ENCODE measurements around the gene ATIC.

ATIC gene

DNA sequence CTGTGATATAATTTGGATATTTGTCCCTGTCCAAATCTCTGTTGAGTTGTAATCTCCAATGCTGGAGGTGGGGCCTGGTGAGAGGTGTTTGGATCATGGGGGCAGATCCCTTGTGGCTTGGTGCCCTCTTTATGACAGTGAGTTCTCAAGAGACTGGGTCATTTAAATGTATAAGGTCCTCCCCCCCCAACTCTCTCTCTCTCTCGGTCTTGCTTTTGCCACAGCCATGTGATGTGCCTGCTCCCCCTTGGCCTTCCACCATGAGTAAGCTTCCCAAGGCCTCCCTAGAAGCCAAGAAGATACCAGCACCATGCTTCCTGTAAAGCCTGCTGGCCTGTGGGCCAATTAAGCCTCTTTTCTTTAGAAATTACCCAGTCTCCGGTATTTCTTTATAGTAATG is 65.4 kb downstream of the ATIC start:
- FAIRE-seq: no peak

DNA sequence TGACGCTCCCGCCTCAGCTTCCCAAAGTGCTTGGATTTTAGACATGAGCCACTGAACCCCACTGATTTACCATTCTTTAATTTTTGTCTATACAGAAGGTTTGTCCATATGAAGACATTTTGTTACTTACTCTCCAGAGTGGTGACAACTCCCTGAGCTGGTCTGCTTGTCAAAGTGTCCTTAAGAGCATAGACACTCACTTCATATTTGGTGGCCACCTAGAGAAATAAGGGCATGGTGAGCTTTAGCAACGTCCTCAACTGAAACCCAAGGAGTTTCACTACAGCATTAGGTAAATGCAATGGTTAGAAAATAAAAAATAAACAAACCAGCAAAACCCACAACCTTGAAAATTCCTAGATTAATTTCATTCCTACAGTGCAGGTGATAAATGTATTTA is 66.2 kb downstream of the ATIC start:
- no peak for FAIRE-seq

DNA sequence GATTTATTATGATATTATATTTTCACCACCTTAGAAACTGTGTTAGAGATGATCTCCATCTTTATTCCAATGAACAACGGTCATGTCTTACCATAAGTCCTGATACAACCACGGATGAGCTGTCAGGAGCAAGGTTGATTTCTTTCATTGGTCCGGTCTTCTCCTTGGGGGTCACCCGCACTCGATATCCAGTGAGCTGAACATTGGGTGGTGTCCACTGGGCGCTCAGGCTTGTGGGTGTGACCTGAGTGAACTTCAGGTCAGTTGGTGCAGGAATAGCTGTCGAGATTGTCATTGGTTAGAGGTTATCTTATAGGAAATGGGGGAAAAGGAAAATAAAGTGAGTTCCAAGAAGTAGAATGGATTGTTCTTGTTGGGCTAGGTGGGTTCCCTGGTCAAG is 67.2 kb downstream of the ATIC start:
- no peak for FAIRE-seq

DNA sequence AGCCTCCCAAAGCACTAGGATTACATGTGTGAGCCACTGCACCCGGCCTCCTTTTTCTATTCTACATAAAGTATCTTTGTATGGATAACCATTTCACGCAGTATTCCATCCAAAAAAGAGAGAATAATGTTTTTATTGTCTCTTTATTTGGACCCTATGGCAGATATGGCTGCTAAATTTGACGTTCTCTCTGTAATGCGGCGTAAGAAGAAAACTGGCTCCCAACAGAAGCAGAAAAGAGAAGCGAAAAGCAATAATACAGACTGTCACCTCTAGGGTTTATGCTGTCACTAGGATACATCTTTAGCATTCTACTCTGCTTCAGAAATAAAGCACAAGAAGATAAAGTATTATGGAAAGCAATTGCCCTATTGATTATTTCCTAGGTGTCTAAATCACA is 68.1 kb downstream of the ATIC start:
- no peak for FAIRE-seq

DNA sequence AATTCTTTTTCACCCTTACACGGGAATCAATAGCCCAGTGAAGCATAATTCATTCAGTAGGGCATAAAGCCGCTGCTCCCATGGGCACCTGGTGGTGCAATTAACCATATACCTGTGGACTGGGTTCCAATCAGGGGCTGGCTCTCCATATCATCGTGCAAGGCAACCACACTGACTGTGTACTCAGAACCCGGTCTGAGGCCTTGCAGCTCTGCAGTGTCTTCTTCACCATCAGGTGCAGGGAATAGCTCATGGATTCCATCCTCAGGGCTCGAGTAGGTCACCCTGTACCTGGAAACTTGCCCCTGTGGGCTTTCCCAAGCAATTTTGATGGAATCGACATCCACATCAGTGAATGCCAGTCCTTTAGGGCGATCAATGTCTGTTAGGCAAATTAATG is 68.8 kb downstream of the ATIC start:
- no peak for FAIRE-seq

DNA sequence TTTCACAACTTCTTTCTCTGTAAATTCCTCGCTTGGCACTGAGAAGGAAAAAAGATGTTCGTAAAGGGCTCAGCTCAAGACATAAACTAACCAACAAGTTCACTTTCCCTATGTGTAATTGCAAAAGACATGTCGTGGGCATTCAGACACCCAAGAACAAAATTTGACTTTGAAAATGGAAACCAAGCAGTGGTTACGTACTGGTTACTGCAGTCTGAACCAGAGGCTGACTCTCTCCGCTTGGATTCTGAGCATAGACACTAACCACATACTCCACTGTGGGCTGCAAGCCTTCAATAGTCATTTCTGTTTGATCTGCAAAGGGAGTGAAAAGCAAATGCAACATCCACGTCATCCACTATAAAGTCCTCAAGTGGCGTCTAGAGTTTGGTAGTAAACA is 70.2 kb downstream of the ATIC start:
- no peak for FAIRE-seq

DNA sequence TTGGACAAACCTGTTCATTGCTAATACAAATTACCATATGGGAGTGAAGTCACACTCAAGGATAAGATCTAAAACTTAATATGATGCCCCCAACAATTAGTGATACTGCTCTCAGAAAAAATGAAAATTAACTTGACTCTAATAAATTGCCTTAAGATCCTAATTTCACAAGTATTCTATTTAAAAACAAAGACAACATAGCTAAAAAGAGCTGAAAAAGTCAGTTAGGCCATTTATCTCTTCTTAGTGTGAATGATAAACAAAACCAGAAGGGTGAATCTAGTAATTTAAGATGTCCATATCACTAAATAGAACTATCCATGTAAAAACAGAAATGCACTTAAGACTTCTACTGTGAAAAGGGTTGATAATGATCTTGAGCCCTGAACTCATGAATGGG is 70.6 kb downstream of the ATIC start:
- FAIRE-seq: no peak

DNA sequence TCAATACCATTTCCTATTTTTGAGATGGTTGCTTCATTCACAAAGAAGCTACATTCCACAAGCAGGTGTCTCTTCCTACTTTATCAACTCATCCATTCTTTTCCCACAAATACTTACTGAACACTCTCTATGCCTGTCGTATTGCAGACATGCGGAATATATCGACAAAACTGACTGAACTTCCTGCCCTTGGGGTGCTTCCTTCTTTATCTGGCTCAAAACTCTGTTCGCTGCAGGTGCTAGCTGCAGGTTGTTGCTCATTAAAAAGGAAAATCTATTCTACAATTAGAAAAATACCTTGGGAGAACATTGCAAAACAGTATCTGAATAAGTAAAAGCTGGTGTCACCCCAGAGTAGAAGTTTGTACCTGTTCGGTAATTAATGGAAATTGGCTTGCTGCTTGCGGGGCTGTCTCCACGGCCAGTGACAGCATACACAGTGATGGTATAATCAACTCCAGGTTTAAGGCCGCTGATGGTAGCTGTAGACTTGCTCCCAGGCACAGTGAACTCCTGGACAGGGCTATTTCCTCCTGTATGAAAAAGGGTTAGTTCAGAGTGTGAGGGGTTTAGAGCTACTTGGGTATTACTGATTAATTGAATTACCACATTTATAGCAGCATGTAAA is 71.9 kb downstream of the ATIC start:
- no peak for FAIRE-seq

DNA sequence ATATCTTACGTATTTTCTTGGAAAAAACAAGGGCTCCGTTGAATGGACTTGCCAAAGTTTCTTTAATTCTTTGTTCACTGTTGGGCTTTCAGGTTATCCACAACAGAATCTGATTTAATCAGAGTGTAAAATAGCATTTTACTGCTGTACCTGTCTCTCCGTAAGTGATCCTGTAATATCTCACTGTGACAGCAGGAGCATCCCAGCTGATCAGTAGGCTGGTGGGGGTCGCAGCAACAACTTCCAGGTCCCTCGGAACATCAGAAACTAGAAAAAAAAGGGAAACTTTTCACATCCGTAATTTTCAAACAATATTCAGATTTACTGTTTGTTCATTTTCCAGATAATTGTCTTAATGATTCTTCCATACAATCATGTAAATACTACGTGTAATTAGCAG is 72.9 kb downstream of the ATIC start:
- no peak for FAIRE-seq

DNA sequence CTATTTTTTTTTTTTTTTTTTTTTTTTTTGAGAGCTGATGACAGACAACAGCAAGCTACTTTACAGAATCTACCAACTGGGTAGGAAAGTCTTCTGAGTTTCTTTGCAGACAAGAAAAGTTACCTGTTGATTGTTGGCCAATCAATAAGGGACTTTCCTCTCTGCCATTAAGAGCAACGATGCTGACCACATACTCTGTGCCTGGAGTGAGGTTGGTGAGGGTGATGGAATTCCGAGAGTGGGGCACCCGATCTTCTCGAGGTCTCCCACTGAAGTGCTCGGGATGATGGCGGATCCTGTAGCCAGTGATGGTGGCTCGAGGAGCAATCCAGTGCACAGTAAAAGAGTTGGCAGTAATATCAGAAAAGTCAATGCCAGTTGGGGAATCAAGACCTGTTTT is 74.7 kb downstream of the ATIC start:
- FAIRE-seq: no peak

DNA sequence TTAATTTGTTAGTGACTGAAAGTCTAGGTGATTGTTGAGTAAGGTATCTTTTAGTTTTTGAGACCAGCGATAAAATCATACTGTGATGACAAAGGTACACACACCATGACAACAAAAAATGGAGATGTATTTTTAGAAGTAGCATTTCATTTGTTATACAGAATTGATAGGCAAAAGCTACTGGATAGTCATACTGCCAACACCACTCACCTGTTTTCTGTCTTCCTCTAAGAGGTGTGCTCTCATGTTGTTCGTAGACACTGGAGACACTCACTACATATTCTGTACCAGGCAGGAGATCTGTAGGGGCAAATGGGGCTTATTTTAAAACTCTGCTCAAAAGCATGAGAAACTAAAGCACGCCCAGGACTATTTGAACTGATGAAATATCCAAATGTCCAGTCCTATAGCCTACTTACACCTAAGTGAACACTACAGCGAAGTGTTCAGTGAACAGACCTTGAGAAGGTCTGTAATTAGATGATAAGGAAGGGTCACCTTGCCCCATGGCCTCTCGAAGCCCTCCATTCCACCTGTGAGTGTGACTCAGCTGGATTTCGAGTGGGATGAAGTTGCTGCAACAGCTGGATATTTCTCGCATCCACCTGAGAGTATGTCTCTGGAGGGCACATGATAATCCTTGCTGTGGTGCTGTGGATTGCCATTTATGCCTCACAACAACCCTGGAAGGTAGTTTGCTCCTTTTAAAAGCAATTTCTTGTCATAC is 76.3 kb downstream of the ATIC start:
- FAIRE-seq: no peak

DNA sequence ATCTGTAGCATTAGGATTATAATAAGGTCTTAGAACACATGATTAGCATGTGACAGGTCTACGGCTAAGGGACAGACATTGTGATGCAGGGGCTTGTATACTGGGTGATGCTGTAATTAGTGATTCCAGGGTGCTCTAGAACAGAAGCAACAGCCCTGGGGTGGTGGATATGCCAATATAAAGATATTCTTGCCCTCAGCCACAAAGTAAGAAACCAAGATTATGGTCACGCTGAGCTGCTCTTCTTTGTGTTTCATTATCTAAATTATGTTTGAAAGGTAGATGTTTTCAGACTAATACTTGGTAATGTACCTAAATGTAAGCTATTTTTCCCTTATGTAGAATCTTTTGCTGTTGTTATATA is 78.7 kb downstream of the ATIC start:
- FAIRE-seq: no peak

DNA sequence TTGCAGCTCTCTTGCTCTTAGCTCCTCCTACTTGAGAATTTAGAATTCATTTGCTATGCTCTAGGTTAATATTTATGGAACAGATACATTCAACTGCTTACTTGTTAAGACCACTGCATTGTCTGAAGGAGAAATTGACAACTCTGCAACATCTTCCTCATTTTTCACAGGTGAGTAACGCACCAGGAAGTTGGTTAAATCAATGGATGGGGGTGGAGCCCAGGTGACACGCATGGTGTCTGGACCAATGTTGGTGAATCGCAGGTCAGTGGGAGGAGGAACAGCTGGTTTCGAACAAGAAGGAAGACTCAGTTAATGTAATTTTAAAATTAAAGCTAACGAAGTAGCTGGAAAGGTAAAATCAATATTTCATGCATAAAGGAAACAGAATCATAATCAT is 79.7 kb downstream of the ATIC start:
- no peak for FAIRE-seq

DNA sequence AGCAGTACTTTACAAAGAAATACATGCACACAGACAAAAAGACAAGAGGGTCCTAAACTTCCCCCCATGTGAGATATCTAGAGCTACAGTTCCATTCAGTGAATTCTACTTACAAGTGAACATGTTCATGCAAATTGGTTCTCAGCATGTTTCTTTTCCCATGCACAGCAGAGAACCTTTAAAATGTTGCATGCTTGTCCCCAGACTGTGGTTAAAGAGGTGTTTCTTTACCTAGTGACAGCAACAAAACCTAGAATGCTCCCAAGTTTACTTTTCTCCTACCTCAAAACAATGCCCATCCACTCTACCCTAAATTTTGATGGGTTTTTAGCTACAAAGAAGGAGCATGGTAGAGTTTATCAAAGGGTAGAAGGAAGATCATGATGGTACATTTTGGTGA is 80.3 kb downstream of the ATIC start:
- no peak for FAIRE-seq

DNA sequence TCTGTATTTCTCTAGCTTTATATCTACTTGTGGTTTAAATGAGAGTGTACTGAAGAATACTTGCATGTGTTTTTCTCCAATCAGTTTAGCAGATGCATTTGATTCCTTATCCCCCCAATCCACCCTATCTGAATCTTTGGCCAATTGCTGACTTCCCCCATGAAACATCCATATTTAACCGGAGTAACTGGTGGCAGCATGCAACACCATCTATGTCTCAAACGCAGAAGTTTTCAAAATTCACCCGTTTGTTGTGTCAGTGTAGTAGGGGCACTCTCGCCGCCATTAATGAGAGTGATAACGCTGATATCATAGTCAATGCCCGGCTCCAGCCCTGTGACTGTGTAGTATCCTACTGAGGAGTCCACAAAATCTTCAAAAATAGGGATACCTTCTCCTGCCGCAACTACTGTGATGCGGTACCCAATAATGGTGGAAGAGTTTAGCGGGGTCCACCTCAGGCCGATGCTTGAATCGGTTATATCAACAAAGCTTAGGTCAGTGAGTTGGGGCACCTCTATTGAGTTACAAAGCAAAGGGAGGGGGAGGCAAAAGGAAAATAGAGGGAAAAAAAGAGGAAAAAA is 80.9 kb downstream of the ATIC start:
- no peak for FAIRE-seq

DNA sequence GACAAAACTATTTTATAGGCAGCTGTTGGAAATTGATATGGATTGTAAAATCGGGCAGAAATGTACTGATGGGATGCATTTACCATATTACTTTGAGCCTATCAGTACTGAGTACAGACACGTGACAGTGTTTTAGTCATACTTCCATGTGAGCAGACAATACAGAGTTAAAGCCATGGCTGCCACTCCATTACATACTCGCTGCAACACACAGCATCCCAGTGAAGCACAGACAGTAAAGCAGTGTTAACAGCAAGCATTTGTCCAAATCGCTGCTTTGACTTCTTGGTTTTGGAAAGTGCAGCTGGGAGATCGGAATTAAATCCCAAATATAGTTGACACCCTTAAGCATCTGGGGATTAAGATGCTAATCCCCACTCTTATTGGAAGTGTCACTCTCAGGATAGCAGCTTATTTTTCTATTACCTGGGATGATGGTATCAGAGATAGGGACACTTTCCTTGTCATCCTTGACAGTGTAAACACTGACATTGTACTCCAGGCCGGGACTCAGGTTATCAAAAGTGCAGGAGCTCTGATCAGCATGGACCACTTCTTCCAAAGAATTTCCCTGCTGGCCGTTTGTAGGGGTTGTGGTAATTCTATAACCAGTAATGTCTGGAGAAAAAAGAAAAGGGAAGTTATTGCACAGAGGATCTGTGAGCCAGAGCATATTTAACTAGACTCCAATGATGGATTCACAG is 82.4 kb downstream of the ATIC start:
- no peak for FAIRE-seq

DNA sequence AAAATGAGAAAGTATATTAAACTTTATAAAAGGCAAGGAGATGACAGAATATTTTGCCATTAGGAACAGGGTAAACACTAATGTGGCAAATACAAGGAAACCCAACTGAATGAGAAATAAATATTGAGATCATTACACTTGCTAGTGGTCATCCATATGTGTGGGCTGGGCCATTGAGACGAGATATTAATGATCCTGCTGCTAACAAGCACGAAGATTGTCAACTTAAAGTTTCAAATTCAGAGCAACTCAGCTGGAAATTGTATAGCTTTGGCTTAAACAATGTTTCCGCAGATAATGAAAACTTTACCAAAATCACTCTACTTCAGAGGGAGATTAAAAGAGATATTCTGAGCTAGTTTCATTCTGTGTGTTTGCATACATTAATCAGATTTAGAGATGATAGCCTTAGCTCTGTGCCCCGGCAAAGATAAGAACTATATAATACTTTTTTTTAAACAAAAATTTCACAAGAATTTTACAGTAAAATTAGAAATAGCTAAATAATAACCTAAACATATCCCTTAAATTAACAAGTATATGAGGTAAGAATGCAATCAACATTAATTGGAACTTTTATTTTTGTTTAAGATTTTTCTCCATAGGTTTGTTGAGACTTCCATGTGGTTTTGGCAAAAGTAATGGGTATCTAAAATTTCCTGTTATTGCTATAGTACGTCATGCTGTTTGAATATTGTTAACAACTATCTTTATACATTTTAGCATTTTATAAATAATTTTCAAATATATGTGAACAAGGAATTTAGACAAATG is 84.0 kb downstream of the ATIC start:
- no peak for FAIRE-seq

DNA sequence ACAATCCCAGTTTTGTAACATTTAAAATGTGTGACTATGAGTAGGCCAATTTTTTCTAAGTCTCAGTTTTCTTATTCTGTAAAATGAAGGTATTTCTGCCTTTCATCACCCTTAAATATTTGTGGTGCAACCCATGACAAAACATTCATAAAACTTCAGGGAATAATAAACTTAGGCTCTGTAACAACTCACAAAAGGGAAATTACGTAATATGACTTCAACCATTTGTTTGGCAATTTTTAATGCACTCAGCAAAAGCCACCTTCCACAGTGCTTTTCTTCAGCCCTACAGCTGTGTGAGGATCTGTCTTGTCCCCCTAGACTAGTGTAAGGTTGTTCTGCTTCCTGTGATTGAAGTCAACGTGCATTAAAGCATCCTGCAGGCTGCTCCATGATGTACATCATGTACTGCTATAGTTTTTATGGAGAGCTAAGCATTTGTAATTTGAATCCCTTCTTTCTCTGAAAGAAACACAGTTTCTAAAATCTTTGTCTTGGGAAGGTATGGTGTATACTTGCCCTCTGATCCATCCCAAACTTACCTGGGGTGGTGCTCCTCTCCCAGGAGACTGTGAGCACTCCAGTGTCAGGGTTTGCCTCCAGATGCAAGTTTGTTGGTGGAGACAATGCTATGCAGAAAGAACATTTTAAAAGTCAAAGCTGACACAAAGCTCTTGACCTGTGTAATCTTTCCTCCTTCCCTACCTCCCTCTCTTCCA is 84.9 kb downstream of the ATIC start:
- no peak for FAIRE-seq

DNA sequence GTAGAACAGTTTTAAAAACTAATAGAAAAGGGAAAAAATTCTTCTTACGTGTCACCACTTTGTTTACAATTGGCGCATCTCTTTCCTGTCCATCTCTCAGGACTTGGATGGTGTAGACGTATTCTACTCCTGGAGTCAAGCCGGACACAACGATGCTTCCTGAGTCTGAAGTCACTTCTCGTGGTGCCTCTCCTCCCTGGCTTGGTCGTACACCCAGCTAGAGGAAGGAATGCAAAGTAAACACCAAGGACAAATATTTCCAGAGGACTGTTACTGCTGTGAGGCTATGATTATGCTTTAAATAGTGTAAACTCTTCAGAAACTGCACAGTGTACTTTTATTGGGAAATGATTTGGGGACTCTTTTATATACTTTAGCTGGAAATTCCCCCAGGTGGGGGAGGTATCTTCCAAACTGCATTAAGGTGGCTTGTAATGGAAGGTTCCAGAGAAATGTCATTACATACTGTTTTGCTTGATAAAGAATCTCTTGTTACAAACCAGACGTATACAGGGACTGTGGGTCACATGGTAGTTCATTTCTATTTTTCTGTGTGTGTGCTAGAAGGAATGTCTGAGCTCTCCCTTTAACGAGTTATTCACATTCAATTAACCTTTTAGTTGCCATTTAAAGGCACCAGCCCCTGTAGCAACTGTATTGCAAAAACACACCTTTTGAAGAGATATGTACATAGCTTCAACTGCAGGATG is 85.9 kb downstream of the ATIC start:
- no peak for FAIRE-seq

DNA sequence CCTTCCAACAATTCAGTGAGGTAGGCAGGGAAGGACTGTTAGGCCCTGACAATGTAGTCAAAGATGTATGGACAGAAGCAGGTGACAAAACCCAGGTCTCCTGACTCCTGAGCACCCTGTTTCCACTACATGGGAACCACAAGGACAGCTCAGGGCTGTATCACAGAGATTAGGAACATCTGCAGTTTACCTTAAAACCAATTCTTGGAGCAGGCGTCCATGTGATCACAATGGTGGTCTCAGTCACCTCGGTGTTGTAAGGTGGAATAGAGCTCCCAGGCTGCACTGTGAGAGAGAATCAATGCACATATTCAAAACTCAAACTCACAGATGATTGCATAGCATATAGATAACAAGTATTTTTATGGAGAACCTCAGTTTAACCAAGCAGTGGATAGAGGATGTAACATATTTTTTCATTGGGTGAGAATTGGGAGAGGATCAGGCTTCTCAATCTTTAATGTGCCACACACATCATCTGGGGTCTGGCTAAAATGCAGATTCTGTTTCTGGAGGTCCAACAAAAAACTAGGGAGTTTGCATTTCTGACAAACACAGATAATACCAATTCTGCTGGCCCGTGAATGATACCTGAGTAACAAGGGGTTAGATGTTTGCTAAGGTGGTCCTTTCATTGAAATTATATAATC is 87.3 kb downstream of the ATIC start:
- no peak for FAIRE-seq
